Camera-type eye (tissue), 1 donor: ENCODE data around the gene SNAPC3. TPM values are rescaled to one million over a fixed set of nuclear protein-coding genes. Genes with fewer than 3 reads are reported as not detected.

Experiments used
- total RNA-seq: library from RNA; depleted of rRNA; stranded (reverse); fragments of >200 nt; gene quantifications from one replicate; pipeline ENCODE4 v1.2.3, GENCODE V29; 2014

The SNAPC3 gene
- 102 TPM for total RNA-seq

DNA sequence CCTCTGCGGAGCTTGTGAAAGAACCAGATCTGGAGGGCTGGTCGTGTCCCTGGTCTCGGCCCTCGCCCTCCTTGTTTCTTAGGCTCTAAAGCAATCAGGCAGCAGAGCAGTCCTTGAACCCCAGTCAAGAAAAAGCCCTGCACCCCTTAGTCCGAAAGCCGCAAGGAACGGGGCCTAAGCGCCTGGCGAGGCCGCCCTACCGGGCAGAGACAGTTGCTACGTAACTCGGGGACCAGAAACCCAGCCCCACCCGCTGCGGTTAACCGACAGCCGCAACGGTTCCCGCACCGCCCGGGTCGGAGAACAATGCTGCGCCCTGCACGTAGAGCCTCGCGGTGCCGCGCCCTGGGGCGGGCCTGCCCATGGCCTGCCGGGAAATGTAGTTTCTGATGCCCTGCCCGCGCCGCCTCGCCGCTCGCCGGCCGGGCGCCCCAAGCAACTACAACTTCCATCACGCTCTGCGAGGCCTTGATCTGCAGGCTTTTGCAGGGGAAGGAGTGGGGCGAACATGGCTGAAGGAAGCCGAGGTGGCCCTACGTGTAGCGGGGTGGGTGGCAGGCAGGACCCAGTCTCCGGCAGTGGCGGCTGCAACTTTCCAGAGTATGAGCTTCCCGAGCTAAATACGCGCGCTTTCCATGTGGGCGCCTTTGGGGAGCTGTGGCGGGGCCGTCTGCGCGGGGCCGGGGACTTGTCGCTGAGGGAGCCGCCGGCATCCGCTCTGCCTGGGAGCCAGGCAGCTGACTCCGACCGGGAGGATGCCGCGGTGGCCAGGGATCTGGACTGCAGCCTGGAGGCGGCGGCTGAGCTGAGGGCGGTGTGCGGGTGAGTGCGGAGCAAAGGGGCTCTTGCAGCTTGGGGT, at the start of gene SNAPC3:
TSS of gene SNAPC3 (plus strand) at position 505 of the 859 bp plus-strand sequence. CDS start at position 509, 4 bp downstream.

DNA sequence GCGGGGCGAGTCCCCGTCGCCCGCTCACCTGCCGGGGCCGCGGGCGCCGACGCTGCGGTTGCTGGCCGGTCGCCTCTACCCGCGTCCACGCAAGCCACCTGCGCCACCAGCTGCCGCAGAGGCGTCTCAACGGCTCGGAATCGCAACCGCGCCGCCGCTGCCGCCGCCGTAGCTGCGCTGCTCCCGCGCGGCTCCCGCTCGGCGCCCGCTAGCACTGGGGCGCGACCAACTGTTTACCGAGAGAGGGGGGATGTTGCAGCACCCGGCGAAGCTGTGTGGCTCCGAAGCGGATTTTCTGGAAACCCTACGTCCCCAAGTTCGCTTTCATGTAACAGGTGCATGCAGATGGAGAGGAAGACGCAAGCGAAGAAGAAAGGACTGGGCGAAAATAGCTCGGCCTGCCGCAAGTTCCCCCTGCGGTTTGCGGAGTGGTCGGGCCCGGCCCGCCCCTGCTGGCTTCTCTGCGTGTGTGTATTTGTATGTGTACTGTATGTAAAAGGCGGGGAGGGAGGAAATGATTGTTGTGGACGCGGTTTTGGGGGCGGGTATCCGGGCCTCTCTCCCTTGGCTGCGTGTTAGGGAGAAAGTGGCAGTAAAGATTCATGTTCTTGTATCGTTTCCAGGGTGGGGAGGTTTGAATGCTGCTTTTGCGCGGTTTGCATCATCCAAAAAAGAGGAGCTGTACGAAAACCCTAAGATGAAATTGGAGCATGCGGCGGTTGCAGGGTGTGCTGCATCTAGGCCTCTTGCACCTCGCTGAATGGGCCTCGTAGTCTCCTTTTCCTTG, 88.3 kb downstream of the SNAPC3 start, which contains the start of gene PSIP1:
TSS of gene PSIP1 (minus strand) at position 182 of the 787 bp plus-strand sequence. CDS start 782 bp downstream, outside the sequence.

Other genes starting within 250 kb of the SNAPC3 start
- gene TTC39B, start 115.7 kb upstream of the SNAPC3 start, total RNA-seq = 17.4 TPM
- gene PSIP1, start 88.1 kb downstream of the SNAPC3 start, total RNA-seq = 262 TPM
- 25.2 TPM for gene CCDC171, start 130.2 kb downstream of the SNAPC3 start, total RNA-seq